Rectal smooth muscle tissue (tissue), 1 donor: ENCODE measurements around the gene NAE1.

Experiments used
- H3K27ac ChIP-seq: one replicate; pipeline ENCODE4 v1.7.0; 2013; ENCODE audit warnings: low read depth, low read length, inconsistent platforms
- H3K27me3 ChIP-seq: one replicate; pipeline ENCODE4 v1.7.0; 2013; ENCODE audit warnings: low read length; ENCODE audit not compliant: control insufficient read depth, insufficient read depth
- H3K36me3 ChIP-seq: one replicate; pipeline ENCODE4 v1.7.0; 2013; ENCODE audit warnings: low read length; ENCODE audit not compliant: control insufficient read depth, insufficient read depth
- H3K4me1 ChIP-seq: one replicate; pipeline ENCODE4 v1.7.0; 2013; ENCODE audit warnings: low read length; ENCODE audit not compliant: control insufficient read depth, insufficient read depth
- H3K4me3 ChIP-seq: one replicate; pipeline ENCODE4 v1.7.0; 2013; ENCODE audit warnings: low read length
- H3K9ac ChIP-seq: one replicate; pipeline ENCODE4 v1.7.0; 2013; ENCODE audit warnings: low read length

NAE1 gene

DNA sequence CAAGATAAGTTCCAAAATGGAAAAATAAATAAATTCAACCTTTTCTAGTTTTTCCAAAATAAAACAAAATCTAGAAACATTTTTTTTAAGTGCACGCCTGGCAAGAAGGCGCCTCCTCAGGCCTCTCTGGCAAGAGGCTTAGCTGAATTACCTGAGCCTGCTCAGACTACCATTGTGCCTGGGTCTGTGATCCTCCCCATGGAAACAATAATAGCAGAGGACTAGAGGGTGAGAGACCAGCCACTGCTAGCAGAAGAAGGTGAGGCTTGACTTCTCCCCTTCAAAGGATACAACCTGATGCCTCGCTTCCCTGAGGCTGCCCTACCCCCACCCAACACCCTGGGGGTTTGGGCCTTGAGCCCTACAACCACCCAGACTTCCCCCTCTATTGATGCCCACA, 44.2 kb downstream of the NAE1 start:
- Histone ChIP-seq H3K27me3 (no peaks in the 10 kb centered on the region), H3K27ac (no peak overlapping the region), H3K4me3 (no peak overlapping the region), H3K36me3 (no peaks in the 10 kb centered on the region), H3K4me1 (no peaks in the 10 kb centered on the region), H3K9ac (no peak overlapping the region)

DNA sequence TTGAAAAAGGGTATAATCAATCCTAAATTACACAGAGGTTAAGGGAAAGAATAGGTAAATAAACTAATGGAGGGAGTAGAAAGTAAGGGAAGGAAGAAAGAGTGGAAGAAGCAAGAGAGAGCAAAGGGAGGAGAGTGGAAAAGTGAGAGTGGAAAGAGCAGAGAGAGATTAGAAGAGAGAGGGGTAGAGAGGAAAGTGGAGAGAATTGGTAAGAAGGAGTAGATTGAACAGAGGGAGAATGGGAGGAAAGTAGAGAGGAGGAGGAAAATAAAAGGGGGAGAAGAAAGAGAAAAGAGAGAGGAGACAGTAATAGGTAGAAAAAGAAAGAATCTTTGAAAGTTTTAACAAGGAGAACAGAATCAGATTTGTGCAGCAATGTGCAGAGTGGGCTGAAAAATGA, 54.3 kb downstream of the NAE1 start:
- Histone ChIP-seq H3K27me3 (no peaks in the 10 kb centered on the region), H3K4me1 (no peaks in the 10 kb centered on the region), H3K4me3 (no peak overlapping the region), H3K9ac (no peak overlapping the region), H3K36me3 (no peaks in the 10 kb centered on the region), H3K27ac (no peak overlapping the region)

DNA sequence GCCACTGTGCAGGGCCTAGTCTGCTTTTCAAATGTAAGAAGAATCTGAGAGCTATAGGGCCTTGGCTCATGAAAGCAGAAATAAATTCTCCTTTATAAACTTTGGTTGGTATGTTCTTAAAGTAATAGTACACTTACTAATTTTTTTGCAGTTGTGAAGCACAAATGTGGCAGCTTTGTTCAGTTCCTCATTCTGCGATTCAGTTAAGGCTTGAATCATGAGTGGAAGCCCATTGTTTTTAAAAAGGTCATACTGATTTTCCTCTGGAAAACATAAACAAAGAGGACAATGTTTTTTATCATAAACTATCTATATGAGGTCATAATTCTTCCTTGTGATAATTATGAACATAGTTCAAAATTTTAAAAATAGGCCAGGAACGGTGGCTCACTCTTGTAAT, 55.8 kb downstream of the NAE1 start:
- Histone ChIP-seq H3K9ac (no peak overlapping the region), H3K4me1 (no peaks in the 10 kb centered on the region), H3K27me3 (no peaks in the 10 kb centered on the region), H3K27ac (no peak overlapping the region), H3K4me3 (no peak overlapping the region), H3K36me3 (no peaks in the 10 kb centered on the region)

DNA sequence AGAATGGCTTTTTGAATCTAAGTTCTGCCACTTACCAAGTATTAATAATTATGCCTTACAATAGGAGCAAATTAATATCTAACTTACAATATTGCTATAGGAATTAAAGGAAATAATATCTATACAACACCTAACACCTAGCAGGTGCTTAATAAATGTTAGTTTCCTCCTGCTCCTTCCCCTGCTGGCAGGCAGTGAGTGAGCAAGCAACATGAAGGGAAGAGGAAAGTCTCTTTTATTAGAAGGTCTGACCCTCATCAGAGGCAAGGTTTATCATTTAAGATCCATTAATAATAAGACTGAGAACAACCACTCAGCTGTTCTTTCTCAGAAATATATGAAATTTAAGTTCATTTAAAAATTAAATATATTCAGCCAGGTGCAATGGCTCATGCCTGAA, 72.7 kb downstream of the NAE1 start:
- Histone ChIP-seq H3K9ac (no peak overlapping the region), H3K4me3 (no peak overlapping the region), H3K36me3 (no peaks in the 10 kb centered on the region), H3K27me3 (no peaks in the 10 kb centered on the region), H3K4me1 (no peaks in the 10 kb centered on the region), H3K27ac (no peak overlapping the region)

DNA sequence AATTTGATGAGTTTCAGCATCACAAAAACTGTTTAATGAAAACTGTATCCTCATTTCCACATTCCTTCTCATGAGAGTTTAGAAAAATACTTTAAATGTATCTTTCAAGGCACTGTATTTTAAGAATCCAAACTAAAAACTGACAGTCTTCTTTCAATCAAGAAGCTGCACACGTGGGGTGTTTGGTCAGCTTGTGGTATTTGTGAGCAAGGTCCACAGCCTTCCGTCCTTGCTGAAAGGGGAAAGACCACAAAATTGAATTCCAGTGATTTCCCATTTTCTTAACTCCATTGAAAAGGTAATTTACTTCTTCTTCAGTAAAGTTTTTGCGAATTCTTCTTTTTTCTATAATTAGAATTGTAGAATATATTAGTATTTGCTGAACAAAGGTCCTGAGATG, 76.0 kb downstream of the NAE1 start:
- H3K27ac ChIP-seq: no peak overlapping the region
- H3K27me3 ChIP-seq: no peaks in the 10 kb centered on the region
- no peak overlapping the region for H3K4me3 ChIP-seq

DNA sequence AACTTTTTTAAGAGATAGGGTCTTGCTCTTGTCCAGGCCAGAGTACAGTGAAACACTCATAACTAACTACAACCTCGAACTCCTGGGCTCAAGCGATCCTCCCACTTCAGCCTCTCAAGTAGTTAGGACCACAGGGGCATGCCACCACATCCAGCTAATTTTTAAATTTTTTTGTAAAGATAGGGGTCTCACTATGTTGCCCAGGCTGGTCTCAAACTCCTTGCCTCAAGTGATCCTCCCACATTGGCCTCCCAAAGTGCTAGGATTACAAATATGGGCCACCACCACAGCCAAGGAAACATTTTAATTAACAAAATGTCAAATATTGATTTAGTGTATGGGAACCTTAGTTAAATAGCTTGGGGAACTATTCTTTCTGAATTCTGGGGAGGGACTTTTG, 76.6 kb downstream of the NAE1 start:
- Histone ChIP-seq H3K27me3 (no peaks in the 10 kb centered on the region), H3K27ac (no peak overlapping the region), H3K9ac (no peak overlapping the region), H3K36me3 (no peaks in the 10 kb centered on the region), H3K4me1 (peaks cover 13% of the 10 kb centered on the region), H3K4me3 (no peak overlapping the region)

More for the DNA sequence above, 76.0 kb downstream of the NAE1 start:
- no peaks in the 10 kb centered on the region for H3K36me3 ChIP-seq
- peaks cover 9% of the 10 kb centered on the region for H3K4me1 ChIP-seq
- H3K9ac ChIP-seq: no peak overlapping the region

DNA sequence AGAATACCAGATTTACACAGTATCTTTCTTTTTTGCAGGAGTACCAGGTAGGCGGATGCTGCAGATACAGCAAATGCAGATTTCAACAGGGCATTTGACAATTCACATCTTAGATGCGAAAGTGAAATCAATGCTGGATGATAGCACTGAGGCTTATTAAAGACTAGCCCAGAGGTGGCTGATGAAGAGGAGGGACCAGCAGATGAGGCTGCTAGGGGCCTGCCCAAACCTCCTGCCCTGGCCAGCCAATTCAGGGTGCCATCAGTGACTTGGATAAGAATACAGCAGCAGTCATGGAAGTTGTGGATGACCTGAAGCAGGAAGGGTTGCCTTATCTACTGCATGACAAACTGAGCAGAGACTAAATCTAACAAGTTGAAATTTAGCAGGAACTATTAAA, 77.8 kb downstream of the NAE1 start:
- no peak overlapping the region for H3K4me3 ChIP-seq
- H3K27ac ChIP-seq: no peak overlapping the region
- peaks cover 9% of the 10 kb centered on the region for H3K36me3 ChIP-seq
- peaks cover 18% of the 10 kb centered on the region for H3K4me1 ChIP-seq
- no peak overlapping the region for H3K9ac ChIP-seq
- H3K27me3 ChIP-seq: no peaks in the 10 kb centered on the region
